ENCODE data around the gene UBTD1.

UBTD1 gene

GRCh38 chr10:97585439-97585811 is 86.7 kb downstream of the UBTD1 start:
- no peak for TF ChIP-seq CTCF (IDR thresholded peaks at IDR 0.05)
- H3K27ac ChIP-seq: no peak overlapping the region

DNA sequence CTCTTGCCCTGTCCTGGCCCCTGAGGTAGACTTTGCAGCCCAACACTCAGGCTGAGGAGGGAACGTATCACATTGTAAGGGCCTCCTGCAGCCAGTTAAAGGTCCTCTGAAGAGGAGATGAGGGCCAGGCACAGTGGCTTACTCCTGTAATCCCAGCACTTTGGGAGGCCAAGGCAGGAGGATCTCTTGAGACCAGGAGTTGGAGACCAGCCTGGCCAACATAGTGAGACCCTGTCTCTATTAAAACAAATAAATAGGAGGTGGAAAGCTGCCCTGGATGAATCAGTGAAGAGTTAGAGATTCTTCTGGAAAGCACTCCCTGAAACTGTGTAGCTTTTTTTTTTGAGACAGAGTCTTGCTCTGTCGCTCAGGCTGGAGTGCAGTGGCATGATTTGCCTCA is 88.5 kb downstream of the UBTD1 start:
- no peak for TF ChIP-seq CTCF (IDR thresholded peaks at IDR 0.05)
- TF ChIP-seq ZFX (IDR thresholded peaks at IDR 0.05; ENCODE audit: borderline replicate concordance): no peak
- no peak overlapping the region for H3K27ac ChIP-seq

- no peak for TF ChIP-seq ZFX (IDR thresholded peaks at IDR 0.05; ENCODE audit: borderline replicate concordance)
- no peak for TF ChIP-seq CTCF (IDR thresholded peaks at IDR 0.05)
- H3K27ac ChIP-seq: no peak within 1 kb of the TSS
Observed at GRCh38 chr10:97589479-97589878, 90.8 kb downstream of the UBTD1 start, which contains the start of gene C10orf62. TSS of gene C10orf62 (plus strand) at chr10:97589721. CDS start at chr10:97589898, 177 bp downstream.

DNA sequence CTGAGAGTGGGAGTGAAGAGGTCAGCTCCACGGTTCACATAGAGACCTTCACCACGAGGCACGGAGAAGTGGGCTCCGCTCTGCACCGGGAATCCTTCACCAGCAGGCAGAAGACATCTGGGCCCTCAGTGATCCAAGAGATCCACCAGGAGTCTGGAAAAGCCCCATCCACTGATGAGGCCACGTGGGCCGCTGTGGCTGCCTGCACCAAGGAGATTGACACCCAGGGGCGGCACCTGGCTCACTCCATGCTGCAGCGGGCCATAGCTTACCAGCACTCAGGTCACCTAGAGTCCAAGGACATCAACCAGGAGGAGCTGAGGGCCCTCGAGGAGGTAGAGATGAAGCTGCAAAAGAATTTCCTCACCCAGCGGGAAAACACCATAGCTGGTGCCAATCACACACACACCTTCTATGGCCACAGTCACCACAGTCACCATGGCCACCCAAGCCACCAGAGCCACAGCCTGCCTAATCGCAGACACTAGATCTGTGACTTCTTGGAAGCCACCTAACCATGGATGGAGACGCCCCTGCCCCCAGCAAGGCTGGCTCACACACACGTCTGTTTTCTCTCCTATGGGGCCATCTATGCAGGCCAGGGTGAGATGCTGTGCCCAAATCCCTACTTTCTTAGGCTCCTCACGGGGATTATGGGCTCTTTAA is 91.5 kb downstream of the UBTD1 start:
- H3K27ac ChIP-seq: no peak overlapping the region
- TF ChIP-seq ZFX (IDR thresholded peaks at IDR 0.05; ENCODE audit: borderline replicate concordance): no peak
- no peak for TF ChIP-seq CTCF (IDR thresholded peaks at IDR 0.05)

DNA sequence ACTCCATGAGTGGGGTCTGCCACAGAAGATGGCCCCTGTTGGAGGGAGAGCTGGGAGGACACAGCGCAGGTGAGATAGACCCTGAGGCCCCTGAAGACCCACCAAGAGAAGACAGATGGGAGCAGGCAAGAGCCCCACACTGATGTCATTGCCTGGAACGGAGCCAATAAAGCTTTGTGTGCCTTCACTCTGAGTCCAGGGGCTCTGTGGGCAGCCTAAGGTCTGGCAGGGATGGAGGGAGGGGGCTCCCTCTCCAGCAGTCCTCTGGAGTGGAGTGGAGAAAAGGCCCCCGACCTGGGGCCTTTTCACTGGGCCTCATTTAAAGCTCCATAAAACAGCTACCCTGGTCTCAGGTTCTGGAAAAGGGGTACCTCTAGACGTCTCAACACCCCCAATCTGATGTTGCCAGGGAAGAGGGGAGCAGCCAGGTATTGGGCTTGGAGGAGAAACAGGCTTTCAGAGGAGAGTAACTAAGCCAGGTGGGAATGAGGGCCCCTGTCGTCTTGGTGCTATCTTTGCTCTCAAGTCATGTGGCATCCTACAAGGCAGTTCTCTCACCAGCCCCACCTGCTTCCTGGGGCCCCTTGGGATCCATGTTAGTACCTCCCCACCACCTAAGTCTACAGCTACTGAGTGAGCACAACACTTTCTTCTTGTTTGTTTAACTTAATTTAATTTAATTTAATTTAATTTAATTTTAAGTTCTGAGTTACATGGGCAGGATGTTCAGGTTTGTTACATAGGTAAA is 92.2 kb downstream of the UBTD1 start:
- TF ChIP-seq ZFX (IDR thresholded peaks at IDR 0.05; ENCODE audit: borderline replicate concordance) (no peak), CTCF (IDR thresholded peaks at IDR 0.05) (no peak)

GRCh38 chr10:97593421-97593820 is 94.7 kb downstream of the UBTD1 start:
- no peak overlapping the region for H3K27ac ChIP-seq
- TF ChIP-seq ZFX (IDR thresholded peaks at IDR 0.05; ENCODE audit: borderline replicate concordance) (no peak), CTCF (IDR thresholded peaks at IDR 0.05) (no peak)

More for the DNA sequence above, 92.2 kb downstream of the UBTD1 start:
- no peak overlapping the region for H3K27ac ChIP-seq

Data from 22Rv1 (cell line).